Nucleus accumbens (tissue), 56 donors: Measurements from ENCODE around the gene ATP2A2.
"Not testable (repeated sequence)": the region's sequence is repeated elsewhere in the genome, so short reads cannot be mapped to it uniquely, and the experiment has no call there.

ENCODE experiments used
- DNase-seq, 56 donors: peaks; one replicate each; lab custom pipeline; 2025; lab: John Stamatoyannopoulos, UW

ATP2A2 gene

DNA sequence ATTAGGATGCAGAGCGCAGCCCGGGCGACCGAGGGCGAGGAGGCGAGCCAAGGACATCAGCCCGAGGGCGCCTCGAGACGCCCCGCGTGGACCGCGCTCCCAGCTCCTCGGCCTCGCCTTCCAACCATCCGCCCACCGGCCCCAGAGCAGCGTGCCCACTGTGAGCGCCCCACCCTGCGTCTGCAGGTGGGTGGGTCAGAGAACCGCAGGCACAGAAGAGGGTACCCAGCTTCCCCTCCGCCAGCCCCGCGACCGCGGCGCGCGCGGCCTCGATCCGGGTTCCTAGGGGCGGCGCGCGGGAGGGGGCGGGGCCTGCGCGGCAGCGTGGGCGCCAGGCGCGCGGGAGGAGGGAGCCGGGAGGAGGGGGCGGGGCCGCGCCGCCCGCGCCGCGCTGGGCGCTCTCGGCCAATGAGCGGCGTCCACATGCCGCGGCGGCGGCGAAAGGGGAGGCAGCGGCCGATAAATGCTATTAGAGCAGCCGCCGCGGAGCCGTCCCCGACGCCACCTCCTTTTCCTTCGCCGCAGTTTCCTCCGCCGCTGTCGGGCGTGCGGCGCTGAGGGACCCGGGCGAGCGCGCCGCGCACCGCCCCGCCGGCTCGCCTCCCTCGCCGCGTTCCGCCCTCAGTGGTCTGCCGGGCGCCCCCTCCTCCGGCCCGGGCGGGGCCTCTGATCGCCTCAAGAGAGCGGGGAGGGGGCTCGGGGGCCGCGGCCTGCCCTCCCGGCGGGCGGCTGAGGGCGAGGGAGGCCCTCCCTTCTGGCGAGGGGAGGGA, at the start of gene ATP2A2:
TSS of gene ATP2A2 (plus strand) at position 469 of the 770 bp plus-strand sequence. CDS start 543 bp downstream, outside the sequence.
- DNase-seq: peak in 55 of 56 donors; percentile 26 to 92 (median 81)

DNA sequence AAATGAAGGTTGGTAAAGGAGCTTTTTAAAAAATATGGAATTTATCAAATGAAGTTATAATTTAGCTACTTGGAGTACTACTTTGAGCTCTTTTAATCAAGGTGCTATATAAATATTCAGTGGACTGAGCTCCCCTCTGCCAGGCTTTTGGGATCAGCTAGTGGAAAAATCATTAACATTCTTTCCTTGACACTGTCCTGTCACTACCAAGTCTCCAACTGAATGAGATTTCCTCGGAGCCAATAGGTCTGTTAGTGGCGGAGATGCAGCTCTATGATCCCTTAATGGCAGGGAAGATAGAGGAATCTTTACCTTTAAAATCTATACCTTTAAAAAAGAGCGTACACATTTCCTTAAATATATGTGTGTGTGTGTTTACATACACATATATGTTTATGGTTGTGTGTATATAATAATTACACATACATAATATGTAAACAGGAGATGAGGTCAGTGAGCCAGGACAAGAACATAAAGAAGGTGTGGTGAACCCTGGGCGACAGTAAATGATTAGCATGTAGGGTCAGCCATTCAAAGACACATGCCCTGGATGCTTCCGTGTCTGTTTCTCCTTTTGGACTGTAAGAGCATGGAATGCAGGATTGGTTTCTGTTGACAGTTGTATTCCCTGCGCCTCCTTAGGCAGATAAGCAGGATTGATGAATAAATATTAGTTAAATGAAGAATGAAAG, 47.7 kb upstream of the ATP2A2 start:
- no peak for DNase-seq

DNA sequence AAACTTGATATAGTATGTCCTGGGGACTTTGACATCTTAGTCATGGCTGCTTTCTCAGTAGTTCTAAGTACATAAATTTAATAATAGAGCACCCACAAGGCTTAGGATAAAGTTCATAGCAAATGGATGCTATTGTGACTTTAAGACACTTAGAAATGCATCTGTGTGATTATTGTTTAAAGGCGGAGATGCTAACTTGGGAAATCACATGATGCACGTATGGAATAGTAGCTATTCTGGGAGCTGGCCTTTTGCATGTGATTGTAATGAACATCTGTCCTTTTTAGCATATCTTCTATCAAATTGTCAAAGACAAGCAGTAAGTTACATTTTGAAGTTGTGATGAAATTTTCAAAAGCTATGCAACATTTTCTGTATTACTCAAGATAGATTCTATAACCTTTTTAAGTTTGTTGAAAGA, 46.7 kb upstream of the ATP2A2 start:
- DNase-seq: no peak

DNA sequence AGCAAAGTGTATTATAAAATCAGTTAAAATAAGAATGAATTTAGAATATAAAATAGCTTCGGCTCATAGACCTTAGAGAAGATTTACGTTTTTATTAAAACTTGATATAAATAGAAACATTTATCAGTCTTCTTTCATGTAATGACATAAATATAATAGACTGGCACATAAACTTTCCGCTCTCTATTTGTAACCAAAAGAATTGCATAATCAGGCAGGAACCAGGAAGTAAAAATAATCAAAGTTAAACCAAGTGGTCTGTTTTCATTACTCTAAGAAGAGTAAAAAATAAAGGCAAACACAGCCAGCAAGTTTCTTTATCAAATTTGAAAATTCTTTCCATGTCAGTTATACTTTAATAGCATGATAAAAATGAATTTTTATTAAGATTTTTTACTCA, 46.3 kb upstream of the ATP2A2 start:
- DNase-seq: no peak

DNA sequence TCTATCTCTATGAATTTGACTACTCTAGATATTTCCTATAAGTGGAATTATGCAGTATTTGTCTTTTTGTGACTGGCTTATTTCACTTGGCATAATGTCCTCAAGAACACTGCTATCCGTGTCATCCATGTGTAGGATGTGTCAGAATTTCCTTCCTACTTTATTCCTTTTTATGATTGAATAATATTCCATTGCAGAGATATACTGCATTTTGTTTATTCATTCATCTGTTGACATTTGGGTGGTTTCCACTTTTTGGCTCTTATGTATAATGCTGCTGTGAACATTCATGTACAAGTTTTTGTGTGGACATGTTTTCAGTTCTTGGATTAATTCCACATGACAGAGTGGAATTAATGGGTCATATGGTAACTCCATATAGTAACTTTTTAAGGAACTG, 45.7 kb upstream of the ATP2A2 start:
- DNase-seq: no peak

DNA sequence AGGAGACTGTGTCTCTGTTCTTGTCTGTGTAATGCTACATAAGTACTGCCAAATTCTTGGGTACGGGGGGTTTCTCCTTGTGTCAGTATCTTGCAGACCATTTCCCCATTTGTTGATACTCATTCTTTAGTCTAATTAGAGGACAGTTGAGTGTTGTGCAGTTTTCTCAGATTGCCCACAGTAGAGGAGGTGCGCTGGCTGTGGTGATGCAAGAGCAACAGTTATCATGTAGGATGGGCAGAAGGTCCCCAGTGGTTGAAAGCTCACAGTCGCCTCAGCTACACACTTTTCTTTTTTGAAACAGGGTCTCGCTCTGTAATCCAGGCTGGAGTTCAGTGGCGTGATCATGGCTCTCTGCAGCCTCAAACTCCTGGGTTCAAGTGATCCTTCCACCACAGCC, 37.8 kb upstream of the ATP2A2 start:
- DNase-seq: no peak

DNA sequence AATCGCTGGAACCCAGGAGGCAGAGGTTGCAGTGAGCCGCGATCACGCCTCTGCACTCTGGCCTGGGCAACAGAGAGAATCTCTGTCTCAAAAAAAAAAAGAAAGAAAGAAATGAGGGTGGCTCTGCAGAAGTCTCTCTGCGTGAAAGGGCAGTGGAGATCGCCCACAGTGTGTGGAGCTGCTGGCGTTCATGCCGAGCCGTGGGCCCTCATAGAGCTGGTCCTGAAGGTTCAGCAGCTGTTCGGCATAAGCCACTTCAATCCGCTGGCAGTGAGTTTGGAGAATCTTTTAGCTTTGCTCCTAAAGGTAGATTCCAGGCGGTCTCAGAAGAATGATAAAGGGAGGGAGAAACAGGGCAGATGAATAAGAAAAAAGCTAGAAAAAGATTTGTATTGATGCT, 36.7 kb upstream of the ATP2A2 start:
- no peak for DNase-seq

DNA sequence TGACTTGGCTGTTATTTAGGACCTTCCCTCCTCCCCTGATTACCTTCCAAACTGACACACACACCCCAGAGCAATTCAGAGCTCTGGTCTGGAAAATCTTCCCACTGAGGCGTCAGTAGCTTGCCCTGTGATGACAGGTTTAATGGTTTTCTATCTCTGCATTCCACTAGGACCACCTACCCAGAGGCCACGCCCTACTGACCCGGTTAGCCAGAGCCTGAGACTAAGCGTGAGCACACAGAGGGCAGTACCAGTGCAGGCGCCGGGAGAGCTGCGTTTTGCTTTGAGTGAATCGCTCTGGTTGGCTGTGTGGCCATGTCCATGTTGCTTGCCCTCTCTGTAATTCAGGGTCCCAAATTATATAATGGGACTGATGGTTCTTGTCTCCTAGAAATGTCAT, 36.2 kb upstream of the ATP2A2 start:
- DNase-seq: no peak

DNA sequence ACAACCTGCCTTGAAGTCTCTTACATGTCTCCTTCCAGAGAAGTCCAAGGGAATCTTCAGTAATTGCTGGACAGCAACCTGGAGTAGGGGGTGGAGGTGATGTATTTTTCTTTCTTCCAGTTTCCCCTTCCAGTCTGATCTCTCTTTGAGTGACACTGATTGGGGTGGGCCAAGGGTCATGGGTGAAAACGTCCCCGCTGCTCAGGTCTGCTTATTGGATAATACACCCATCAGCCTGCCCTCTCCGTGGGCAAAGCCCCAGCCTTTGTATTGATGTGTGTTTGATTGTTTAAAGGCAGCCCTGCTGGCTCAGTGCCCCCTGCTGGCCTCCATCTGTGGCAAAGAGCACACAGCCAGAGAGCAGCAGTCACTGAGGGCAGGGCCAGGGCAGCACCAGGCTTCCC, 35.7 kb upstream of the ATP2A2 start:
- peak in 1 of 56 donors; percentile 26 for DNase-seq

DNA sequence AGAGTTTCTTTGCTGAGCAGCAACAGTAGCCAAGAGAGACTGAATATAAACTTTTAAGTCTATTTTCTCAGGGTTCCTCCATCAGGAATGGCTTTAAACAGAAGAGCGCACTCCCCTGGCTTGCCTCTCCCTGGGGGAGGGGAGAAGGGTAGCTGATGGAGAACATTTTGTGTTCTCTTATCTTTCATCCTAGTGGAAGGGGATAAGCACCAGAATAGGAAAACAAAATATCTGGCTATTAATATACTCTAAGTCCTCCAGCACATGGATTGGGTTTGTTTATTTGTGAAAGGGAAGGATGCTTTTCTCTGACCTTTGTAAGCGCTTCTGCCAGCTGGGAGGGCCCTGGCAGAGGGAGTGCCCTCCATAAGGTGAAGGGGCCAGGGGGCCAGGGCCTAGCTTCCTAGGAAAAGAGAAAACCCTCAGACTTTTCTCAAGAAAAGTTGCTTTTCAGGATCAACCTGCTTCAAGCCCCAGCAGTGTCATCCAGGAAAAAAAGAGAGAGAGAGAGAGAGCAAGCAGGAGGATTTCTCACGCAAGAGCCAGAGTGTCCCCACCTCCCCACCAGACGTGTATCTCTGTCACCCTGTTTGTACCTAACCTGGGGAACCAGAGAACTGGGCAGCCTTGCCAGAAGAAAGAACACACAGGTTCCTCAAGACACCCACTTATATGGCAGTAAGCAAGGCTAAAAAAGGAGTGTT, 34.3 kb upstream of the ATP2A2 start:
- DNase-seq: no peak

DNA sequence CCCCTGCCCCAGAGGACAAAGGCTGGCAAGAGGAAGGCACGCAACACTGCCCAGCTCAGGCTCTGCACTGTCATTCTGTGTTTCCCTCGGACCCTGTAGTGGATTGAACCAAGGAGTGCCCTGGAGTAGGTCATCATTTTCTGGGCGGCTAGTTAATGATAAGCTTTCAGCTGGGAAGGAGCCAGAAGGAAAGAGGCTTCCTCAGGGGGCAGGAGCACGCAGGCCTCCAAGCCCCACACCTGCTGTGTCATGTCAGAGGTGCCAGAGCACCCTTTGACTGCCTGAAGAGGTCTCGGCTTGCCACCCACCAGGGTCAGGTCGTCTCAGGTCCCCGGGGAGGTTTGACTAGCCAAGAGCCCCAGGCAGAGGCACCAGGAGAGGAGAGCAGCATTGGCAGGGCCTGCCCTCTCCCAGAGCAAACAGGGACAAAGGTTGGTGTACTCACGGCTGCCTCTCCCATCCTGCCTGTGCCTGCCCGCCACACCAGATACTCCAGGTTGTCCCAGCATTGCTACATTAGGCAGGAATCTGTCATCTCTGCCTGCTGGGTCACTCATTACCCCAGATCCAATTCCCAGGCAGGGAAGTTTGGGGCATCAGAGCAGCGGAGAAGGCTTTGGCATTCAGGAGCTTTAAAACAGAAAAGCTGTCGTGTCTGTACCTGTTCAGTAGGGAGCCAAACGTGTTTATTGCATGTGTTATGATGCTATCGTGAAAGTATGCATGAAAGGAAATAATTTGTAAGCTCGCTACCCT, 33.5 kb upstream of the ATP2A2 start:
- DNase-seq: no peak

DNA sequence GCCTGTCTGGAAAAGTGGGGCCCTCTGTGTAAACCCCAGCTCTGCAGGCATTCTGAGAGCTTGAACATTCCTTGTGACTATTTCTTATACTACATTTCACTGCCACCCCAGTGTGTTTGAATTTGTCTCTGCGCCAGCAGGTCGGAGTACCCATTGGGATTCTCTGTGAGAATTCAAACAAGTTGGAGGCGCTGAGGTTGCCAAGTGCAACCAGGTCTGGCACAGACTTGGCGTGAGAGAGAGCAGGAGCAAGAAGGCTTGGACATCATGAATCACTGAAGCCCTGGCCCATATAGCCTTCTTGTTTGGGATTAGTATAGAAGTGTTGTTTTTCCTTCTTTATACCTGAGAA, 33.0 kb upstream of the ATP2A2 start:
- DNase-seq: no peak

DNA sequence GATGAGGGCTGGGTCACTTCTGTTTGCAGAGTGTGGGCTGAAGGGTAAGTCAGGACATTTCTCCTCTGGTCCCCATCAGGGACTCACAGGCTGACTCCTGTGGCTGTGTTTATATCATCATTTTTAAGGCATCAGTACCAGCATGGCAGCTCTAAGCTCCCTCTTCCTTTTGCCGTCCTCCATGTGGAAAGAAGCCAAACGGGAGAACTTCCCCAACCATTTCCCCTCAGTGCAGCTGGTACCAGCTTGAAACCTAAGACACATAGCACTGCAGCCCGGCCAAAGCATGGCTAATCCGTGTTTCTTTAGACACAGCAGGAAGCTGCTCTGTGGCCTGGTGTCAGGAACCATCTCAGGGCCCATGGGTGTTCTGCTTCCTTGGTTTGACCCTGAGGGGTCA, 31.9 kb upstream of the ATP2A2 start:
- DNase-seq: no peak

DNA sequence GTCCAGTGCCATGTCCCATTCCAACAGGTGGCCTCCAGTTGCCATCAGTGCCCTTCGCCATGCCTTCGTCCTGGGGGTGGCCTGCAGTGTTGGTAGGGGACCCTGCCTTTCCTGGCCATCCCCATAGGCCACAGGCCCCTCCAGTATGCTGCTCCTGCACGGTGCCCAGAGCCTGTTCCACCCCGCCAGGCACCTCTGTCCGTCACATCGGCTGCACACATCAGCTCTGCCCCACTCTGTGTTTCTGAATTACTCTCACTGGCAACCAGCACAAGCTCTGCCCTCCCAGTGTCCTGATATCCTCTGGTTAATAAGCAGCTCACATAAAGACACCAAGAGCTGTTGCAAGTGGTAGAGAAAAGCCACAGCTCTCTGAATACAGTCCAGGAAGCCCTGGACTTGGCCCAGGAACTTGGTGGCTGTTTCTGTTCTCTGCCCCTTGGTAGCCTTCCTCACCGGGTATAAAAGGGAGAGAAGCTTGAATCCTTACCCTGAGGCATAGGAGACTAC, 31.3 kb upstream of the ATP2A2 start:
- peak in 20 of 56 donors; percentile 13 to 72 (median 33) for DNase-seq

DNA sequence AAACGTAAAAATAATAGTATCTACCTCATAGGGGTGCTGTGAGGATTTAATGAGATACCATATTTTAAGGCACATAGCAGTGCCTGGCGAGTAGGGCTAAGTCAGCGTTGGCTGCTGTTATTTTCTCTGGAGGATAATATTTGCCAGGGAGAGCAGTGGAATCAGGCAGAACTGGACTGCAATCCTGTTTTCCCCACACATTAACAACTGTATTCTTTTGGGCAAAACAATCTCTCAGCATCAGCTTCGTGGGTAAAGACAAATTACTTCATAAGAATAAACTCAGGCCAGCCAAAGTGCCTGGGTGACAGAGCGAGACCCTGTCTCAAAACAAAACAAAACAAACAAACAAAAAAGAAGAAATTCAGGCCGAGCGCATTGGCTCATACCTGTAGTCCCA, 29.7 kb upstream of the ATP2A2 start:
- DNase-seq: no peak

DNA sequence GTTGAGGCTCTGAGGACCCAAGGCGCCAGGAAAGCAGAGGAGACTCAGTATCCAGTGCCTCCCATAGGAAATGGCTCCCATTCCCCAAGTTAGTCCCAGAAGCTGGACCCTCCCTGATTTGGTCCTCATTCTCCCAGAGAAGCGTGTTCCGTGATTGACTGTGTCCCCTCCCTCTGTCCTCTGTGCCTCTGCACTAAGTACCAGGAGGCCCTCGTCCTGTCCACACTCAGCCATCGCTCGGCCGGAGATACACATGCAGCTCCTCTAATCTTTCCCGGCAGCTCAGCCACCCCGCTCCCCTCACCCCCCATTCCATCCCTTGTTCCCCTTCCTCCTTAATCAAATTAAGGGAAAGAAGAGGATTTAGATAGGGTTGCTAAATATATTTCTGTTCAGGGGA, 28.3 kb upstream of the ATP2A2 start:
- DNase-seq: no peak

DNA sequence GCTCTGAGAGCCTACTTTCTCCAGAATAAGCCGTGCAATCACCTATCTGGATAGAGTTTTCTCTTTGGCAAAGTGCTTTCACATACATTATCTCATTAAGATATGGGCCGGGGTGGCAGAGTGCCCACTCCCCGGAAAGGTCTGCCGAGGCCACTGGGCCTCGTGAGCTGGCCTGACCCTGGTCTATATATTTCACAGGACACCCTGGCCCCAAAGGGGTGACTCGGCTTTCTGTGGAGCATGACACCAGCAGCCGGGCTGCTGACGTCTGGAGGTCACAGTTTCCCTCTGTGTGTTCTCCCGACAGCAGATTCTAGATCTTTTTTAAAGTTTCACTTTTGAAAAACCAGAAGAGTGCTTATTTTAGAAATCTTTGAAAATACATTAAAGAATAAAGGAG, 27.9 kb upstream of the ATP2A2 start:
- peak in 2 of 56 donors; percentile 17 to 25 for DNase-seq

DNA sequence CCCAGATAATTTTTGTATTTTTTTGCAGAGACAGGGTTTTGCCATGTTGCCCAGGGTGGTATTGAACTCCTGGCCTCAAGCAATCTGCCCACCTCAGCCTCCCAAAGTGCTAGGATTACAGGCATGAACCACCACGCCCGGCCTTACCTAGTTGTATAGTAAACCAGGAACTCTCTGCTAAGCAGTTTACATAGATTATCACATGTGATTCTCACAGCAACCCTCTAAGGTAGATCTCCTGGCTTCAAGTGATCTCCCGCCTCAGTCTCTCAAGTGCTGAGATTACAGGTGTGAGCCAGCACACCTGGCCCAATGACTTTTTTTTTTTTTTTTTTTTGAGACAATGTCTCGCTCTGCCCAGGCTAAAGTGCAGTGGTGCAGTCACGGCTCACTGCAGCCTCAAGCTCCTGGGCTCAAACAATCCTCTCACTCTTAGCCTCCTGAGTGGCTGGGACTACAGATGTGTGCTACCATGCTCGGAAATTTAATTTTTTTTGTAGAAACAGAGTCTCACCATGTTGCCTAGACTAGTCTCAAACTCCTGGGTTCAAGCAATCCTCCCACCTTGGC, 26.0 kb upstream of the ATP2A2 start:
- no peak for DNase-seq

DNA sequence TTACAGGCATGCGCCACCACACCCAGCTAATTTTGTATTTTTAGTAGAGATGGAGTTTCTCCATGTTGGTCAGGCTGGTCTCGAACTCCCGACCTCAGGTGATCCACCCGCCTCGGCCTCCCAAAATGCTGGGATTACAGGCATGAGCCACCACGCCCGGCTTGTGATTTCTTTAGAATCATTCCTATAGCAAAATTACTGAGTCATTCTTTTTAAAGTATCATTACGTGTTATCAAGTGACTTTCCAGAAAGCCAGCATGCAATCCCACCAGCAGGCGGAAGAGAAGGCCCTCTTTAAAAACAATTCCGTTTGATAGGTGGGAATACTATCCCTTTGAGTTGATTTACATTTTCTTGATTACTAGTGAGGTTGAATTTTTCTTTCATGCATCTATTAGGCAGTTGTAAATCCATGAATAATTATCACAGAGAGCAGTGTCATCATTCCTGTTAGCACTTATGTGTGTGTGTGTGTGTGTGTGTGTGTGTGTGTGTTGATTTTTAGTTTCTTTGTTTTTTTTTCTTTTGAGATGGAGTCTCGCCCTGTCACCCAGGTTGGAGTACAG, 25.1 kb upstream of the ATP2A2 start:
- not testable (repeated sequence) for DNase-seq
